ENCODE measurements around the gene ARHGAP26.

Gene ARHGAP26

GRCh38 chr5:143076377-143076776 is 306.2 kb downstream of the ARHGAP26 start:
- ChIA-PET POLR2A (ENCODE audit: low non-redundant PET) (no interaction called here), CTCF (interaction anchor here (0.6 kb wide), 1 partner anchor 20 kb away, joined by 6 read pairs; no protein-coding TSS in a partner anchor)
- H3K27ac ChIP-seq, result no peak overlapping the region
- no peak for TF ChIP-seq CTCF (conservative IDR thresholded peaks at IDR 0.05; ENCODE audit: low read depth)
- DNase-seq (ENCODE audit: low spot score), result no peak

GRCh38 chr5:143077453-143078103 is 307.4 kb downstream of the ARHGAP26 start:
- no peak overlapping the region for H3K27ac ChIP-seq

GRCh38 chr5:143078313-143078712 is 308.1 kb downstream of the ARHGAP26 start:
- CTCF ChIA-PET, result no interaction called here

More at GRCh38 chr5:143077453-143078103, 307.4 kb downstream of the ARHGAP26 start:
- no peak for DNase-seq (ENCODE audit: low spot score)
- ChIA-PET CTCF (no interaction called here), POLR2A (ENCODE audit: low non-redundant PET) (no interaction called here)
- no peak for TF ChIP-seq CTCF (conservative IDR thresholded peaks at IDR 0.05; ENCODE audit: low read depth)

GRCh38 chr5:143078971-143079370 is 308.8 kb downstream of the ARHGAP26 start:
- DNase-seq (ENCODE audit: low spot score), result no peak
- TF ChIP-seq CTCF (conservative IDR thresholded peaks at IDR 0.05; ENCODE audit: low read depth), result no peak
- H3K27ac ChIP-seq, result no peak overlapping the region
- CTCF ChIA-PET, result no interaction called here
- POLR2A ChIA-PET (ENCODE audit: low non-redundant PET), result no interaction called here

More at GRCh38 chr5:143078313-143078712, 308.1 kb downstream of the ARHGAP26 start:
- DNase-seq (ENCODE audit: low spot score), result no peak
- H3K27ac ChIP-seq, result no peak overlapping the region
- POLR2A ChIA-PET (ENCODE audit: low non-redundant PET), result no interaction called here
- TF ChIP-seq CTCF (conservative IDR thresholded peaks at IDR 0.05; ENCODE audit: low read depth), result no peak

GRCh38 chr5:143080407-143080806 is 310.2 kb downstream of the ARHGAP26 start:
- ChIA-PET CTCF (no interaction called here), POLR2A (ENCODE audit: low non-redundant PET) (no interaction called here)
- no peak overlapping the region for H3K27ac ChIP-seq
- TF ChIP-seq CTCF (conservative IDR thresholded peaks at IDR 0.05; ENCODE audit: low read depth), result no peak
- DNase-seq (ENCODE audit: low spot score), result no peak

- DNase-seq (ENCODE audit: low spot score), result no peak
- POLR2A ChIA-PET (ENCODE audit: low non-redundant PET), result no interaction called here
- TF ChIP-seq CTCF (conservative IDR thresholded peaks at IDR 0.05; ENCODE audit: low read depth), result no peak
- CTCF ChIA-PET, result no interaction called here
- no peak overlapping the region for H3K27ac ChIP-seq
Measured at GRCh38 chr5:143080982-143081381, 310.8 kb downstream of the ARHGAP26 start.
